ENCODE measurements around the gene ANXA8. TPM values are rescaled to one million over a fixed set of nuclear protein-coding genes. Genes with fewer than 3 reads are reported as not detected.

Gene ANXA8
- total RNA-seq, 4 donors from 2014 or later, result 0.47 to 7.3 TPM; not detected in 2

- no peak overlapping the region for H3K4me3 ChIP-seq
- H3K9me3 ChIP-seq, result no peaks in the 10 kb centered on the region
- ATAC-seq, result no peak
- TF ChIP-seq POLR2A (IDR thresholded peaks at IDR 0.05) (no peak), CTCF (IDR thresholded peaks at IDR 0.05) (no peak), POLR2AphosphoS5 (IDR thresholded peaks at IDR 0.05) (no peak), EP300 (IDR thresholded peaks at IDR 0.05) (no peak)
- 100% methylated on average over 1 of the region's 6 CpGs; no CpG with 5 or more reads in 1 of the 2 donors for WGBS, 2 donors (ENCODE audit: low coverage in 1 of 2)
- H3K27ac ChIP-seq, result no peak overlapping the region
- no peaks in the 10 kb centered on the region for H3K4me1 ChIP-seq
- no peaks in the 10 kb centered on the region for H3K27me3 ChIP-seq
- H3K36me3 ChIP-seq, result no peaks in the 10 kb centered on the region
Measured at GRCh38 chr10:47418321-47418720, 65.6 kb downstream of the ANXA8 start.

Small RNA genes lying within 50 kb of the gene (small RNA-seq; reads per million reads assigned to genes)
- gene AL591684.3, result 0 reads per million in 4 donors
- gene RNA5SP312, result 0 reads per million in 4 donors

Other genes starting within 250 kb of the ANXA8 start
- 10 to 100 TPM in 2 of 4 donors, 1 to 10 TPM in 2; 5.8 to 29.7 (median 10.8) TPM for gene GDF10, start 183.9 kb downstream of the ANXA8 start, total RNA-seq
- gene GDF2, start 161.7 kb downstream of the ANXA8 start, total RNA-seq, result not detected
- gene RBP3, start 135.8 kb downstream of the ANXA8 start, total RNA-seq, result not detected
- gene ZNF488, start 99.8 kb downstream of the ANXA8 start, total RNA-seq, result under 1 TPM in 2 of 4 donors, not detected in 2; 0.12 to 0.47 TPM
- not detected for gene FAM25G, start 7.6 kb upstream of the ANXA8 start, total RNA-seq
- 10 to 100 TPM in 1 of 4 donors, 1 to 10 TPM in 3; 1.6 to 11.7 (median 5.1) TPM for gene AGAP9, start 39.5 kb upstream of the ANXA8 start, total RNA-seq